HG02943 (cell line): Measurements from ENCODE around the gene SOST.

Source experiments
- ATAC-seq: cut with Tn5 transposase; IDR thresholded peaks from one replicate; pipeline ENCODE4 v1.9.1; 2021; ENCODE audit warnings: mild to moderate bottlenecking, low read depth, moderate library complexity; ENCODE audit not compliant: unreplicated experiment

Gene SOST

DNA sequence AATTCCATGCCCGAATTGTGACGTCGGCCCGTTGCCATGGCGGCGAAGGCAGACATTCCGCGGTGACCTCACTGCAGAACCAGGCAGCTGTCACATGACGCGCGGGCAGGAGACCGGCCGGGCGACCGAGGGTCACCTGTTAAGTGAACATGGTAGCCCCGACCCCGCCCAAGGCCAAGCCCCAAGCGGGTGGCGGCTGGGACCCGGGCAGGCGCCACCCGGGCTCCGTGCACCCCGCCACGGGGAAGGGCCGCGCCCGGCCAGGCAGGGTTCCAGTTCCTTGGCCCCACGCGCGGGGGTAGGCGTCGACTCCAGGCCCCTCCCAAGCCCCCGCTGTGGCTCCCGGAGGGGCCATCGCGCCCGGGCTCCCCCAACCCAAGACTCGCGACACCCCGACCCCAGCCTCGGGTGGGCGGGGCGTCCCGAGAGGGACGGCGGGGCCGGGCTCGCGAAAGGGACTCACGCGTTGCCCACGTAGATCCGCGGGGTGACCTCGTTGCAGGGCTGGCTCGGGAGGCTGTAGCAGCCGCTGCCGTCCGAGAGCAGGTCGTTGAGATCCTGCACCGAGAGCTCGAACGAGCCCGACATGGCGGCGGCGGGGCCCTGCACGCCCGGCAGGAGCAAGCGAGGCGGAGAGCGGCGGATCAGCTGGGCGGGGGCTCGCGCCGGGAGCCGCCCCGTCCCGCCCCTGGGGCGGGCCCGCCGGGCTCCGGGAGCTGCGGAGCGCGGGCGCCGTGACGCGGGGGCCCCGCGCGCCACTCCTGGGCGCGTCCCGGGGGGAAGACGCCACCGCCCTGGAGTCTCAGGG is 19.9 kb upstream of the SOST start, which contains the start of gene DUSP3:
Gene DUSP3 (minus strand): TSS at position 641 of the 808 bp plus-strand sequence. CDS start 53 bp downstream, at position 588.
- ATAC-seq, result no peak

DNA sequence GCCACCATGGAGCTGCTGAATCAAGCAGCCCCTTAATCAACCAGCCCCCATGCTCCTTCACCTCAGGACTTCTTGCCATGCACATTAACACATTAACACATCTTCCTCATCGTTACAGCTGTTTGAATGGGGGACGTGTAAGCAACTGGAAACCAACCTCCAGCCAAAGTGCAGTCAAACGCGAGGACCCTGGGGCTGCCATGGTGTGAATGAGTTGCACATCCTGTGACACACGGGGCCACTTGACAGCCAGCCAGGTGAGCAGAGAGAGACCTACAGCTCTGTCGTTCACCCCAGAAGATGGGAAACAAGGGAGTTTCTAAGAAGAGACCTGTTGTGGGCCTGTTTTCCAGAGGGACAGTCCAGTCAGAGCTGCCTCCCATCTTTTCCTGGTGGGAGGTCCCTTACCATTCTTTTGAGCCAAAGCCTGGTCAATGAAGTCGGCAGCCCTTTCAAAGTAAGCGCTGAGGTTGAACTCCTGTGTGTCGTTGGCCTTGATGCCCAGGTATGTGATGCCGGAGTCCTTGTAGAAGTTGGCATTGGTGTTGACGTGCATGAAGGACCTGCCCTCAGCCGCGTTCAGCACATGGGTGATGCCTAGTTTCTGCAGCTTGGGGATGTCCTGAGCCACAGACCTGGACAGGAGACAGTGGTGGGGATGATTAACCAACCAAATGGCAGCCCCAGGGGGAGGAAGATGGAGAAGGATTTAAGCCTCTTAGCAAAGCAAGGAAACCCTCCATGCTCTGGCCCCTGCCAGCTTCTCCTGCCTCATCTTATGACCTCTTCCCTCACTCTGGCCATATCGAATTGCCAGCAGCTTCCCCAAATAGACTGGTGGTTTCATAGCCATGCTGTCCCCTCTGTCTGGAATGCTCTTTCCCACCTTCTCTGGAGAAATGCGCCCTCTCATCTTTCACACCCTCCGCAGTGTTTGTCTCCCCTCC is 16.0 kb upstream of the SOST start:
- ATAC-seq, result no peak

GRCh38 chr17:43772877-43773648 is 14.5 kb upstream of the SOST start:
- no peak for ATAC-seq

GRCh38 chr17:43771463-43771862 is 12.9 kb upstream of the SOST start:
- ATAC-seq, result no peak

DNA sequence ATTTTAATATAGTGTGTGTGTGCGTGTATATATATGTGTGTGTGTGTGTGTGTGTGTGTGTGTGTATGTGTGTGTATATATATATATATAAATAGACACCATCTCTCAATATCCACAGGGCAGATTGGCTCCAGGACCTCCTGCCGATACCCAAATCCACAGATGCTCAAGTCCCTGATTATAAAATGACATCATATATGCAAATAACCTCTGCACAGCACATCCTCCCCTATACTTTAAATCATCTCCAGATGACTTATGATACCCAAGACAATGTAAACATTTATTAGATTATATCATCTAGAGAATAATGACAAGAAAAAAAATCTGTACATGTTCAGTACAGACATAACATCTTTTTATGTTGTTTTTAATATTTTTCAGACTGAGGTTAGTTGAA is 12.4 kb upstream of the SOST start:
- no peak for ATAC-seq

- ATAC-seq, result no peak
Observed at GRCh38 chr17:43769859-43770258, 11.3 kb upstream of the SOST start.

DNA sequence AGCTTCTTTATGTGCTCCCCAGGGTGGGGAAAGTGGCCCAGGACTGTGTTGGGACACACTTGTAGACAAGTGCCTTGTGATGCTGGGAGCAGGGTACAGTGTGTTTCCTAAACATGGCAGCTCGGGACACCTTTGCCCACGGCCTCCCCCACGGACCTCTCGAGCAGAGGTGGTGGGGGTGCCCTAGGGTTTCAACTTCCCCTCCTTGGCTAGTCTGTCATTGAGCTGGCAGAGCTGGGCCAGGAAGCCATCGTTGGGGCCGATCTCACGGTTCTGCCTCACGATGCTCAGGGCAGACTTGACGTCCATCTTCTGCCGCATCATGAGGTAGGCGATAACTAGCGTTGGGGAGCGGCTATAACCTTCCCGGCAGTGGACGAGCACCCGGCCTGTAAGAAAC is 10.8 kb upstream of the SOST start:
- no peak for ATAC-seq

DNA sequence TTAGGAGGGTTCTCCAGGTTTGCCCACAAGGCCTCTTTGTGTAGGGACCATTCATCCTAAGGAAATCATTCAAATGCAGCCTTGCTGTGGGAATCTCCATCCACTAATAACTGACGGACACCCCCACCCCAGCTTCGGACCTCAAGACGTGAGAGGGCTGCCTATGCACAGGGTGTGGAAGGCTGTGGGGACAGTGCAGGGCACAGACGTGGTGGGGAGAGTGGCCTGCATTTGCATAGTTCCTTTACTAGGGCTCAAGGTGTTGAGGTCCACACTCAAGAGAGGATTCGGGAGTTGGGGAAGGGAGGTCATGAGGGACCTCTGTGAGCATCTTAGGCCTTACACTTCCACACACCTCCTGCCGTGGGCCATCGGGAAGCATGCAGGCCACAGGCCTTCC is 10.4 kb upstream of the SOST start:
- ATAC-seq, result no peak

GRCh38 chr17:43768382-43768781 is 9.8 kb upstream of the SOST start:
- ATAC-seq, result no peak

DNA sequence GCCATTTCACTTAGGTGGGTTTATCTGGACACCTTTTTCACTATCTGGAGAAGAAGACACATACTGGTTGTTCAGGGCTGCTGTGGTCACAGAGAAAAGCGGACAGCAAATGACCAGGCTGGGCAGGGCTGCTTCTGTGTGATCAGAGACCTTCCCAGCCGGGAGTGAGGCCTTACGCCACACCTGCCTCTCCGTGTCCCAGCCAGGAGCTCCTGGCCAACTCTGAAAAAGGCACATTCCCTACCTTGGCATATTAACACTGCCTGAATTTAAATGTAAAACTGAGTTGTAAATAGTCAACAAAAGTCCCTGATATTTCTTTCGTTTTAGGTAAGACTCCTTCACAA is 9.1 kb upstream of the SOST start:
- no peak for ATAC-seq

- no peak for ATAC-seq
Observed at GRCh38 chr17:43767053-43767712, 8.6 kb upstream of the SOST start.

GRCh38 chr17:43766413-43767052 is 7.9 kb upstream of the SOST start:
- ATAC-seq, result no peak

- ATAC-seq, result no peak
Observed at GRCh38 chr17:43760254-43760852, 1.8 kb upstream of the SOST start.

GRCh38 chr17:43759836-43760235 is 1.2 kb upstream of the SOST start:
- ATAC-seq, result no peak

DNA sequence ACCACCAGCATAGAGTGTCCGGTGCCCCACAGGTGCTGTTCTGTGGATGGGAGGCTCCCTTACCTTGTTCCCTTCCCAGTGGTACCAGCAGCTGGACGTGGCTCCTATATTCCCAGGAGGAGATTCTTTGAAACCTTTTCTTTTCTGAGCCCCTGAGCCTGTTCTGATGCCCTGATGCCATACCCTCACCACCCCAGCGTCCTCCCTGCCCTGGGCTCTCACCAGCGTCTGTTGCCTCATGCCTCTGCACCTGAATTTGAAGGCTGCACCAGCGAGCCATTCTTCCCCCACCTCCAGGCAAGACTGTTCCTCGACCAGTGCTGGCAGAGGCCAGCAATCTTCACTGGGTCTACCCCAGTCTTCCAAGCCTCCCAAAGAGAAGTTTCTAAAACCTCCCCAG is 505 bp downstream of the SOST start:
- no peak for ATAC-seq

DNA sequence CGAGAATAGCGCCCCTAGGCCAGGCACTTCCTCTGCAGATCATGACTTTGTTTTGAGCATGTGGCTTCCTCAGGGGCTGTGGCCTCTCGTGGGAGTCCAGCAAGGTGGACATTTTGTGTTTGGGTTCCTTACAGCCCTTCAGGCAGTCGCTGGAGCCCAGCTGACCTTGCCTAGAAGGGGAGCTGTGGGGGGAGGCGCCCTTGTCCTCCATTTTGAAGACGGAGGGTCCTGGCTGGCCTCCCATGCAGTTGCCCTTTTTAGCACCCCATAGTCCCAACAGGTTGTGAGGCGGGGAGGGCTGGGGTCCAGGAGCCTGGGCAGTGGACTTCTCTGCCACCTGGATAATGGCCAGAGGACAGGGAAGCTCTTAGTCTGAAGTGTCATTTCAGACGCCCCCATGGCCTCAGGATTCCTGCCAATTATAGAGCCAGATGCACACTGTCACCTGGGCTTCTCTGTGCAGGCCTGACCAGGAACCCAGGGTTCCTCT is 1.4 kb downstream of the SOST start:
- no peak for ATAC-seq

- no peak for ATAC-seq
Observed at GRCh38 chr17:43756201-43756600, 2.4 kb downstream of the SOST start.

DNA sequence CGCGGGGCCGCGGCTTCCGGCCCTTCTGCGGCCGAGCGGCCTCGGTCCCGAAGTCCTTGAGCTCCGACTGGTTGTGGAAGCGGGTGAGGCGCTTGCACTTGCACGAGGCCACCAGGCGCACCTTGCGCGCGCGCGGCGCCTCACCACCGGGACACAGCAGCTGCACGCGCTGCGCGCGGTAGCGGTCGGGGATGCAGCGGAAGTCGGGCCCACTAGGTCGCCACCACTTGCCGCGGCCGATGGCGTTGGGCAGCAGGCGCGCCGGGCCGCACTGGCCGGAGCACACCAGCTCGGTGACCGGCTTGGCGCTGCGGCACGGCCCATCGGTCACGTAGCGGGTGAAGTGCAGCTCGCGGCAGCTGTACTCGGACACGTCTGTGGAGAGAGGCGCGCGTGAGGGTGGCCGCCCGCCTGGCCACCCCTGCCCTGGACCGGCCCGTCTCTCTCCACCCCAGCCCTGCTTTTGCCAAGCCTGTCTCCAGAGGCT is 3.2 kb downstream of the SOST start:
- no peak for ATAC-seq

DNA sequence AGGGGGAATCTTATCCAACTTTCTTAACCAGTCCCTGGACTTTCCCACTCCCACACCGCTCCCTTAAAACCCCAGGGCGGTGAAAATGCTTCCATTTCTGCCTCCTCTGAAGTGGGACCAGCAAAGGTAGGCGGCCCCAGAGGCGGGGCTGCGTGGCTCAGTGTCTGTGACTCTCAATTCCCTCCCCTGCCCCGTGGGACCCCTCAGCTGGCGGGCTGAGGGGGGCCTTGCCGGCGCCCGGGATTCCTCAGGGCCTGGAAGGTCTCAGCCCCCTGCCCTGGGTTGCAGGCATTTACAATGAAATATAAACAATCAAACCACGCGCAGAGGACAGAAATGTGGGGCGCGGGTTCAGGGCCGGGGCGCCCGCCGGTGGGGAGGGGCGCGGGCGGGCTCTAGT is 3.6 kb downstream of the SOST start:
- no peak for ATAC-seq
